Caki2 (cell line): ENCODE results near the gene TDO2. TPM values are rescaled to one million over a fixed set of nuclear protein-coding genes. Genes with fewer than 3 reads are reported as not detected.
A peak's percentile ranks its signal among the peaks of the same experiment; 100 is the strongest.

ENCODE experiments used
- DNase-seq: peaks from one replicate; pipeline ENCODE4 v3.0.0-alpha.2; 2015; ENCODE audit warnings: low read depth
- in situ Hi-C: cut with HindIII; loops from 2 replicates; pipeline ENCODE4 v1.10.0; 2016; ENCODE audit warnings: low sequenced_read_pairs, low pct_unique_long_range_greater_than_20kb, mixed read lengths
- total RNA-seq: library from RNA; depleted of rRNA; stranded (reverse); fragments of >200 nt; shearing (Covaris generic); gene quantifications from 2 replicates; pipeline ENCODE4 v1.2.3, GENCODE V29; 2014; ENCODE audit warnings: low replicate concordance

TDO2 gene
- total RNA-seq, 1 experiment from 2014 or later, result 13.0 TPM

GRCh38 chr4:155943605-155944291 is 40.3 kb downstream of the TDO2 start:
- in situ Hi-C loops, result no loop called here
- no peak for DNase-seq

GRCh38 chr4:155944516-155944915 is 41.0 kb downstream of the TDO2 start:
- in situ Hi-C loops, result no loop called here
- DNase-seq, result peak; percentile 8

- peak; percentile 8 for DNase-seq
- in situ Hi-C loops, result no loop called here
Observed at GRCh38 chr4:155946486-155946885, 43.0 kb downstream of the TDO2 start.

- in situ Hi-C loops, result no loop called here
Observed at GRCh38 chr4:155948541-155948940, 45.0 kb downstream of the TDO2 start.

GRCh38 chr4:155950461-155950860 is 47.0 kb downstream of the TDO2 start:
- in situ Hi-C loops, result no loop called here
- DNase-seq, result no peak

More at GRCh38 chr4:155948541-155948940, 45.0 kb downstream of the TDO2 start:
- DNase-seq, result no peak

- in situ Hi-C loops, result no loop called here
- DNase-seq, result peak; percentile 16
Observed at GRCh38 chr4:155952501-155952901, 49.0 kb downstream of the TDO2 start.

- peak; percentile 79 for DNase-seq
- in situ Hi-C loops, result no loop called here
Observed at GRCh38 chr4:155953151-155954117, 49.9 kb downstream of the TDO2 start, which contains the start of gene CTSO. Gene CTSO, minus strand, starts transcription at chr4:155953866. Its CDS starts 19 bp downstream, at chr4:155953847.

GRCh38 chr4:155954118-155954685 is 50.7 kb downstream of the TDO2 start:
- no peak for DNase-seq
- in situ Hi-C loops, result no loop called here

- no peak for DNase-seq
- in situ Hi-C loops, result no loop called here
Observed at GRCh38 chr4:155954939-155955338, 51.4 kb downstream of the TDO2 start.

GRCh38 chr4:155956461-155956860 is 53.0 kb downstream of the TDO2 start:
- DNase-seq, result no peak
- in situ Hi-C loops, result no loop called here

- no peak for DNase-seq
- in situ Hi-C loops, result no loop called here
Observed at GRCh38 chr4:155959417-155959816, 55.9 kb downstream of the TDO2 start.

GRCh38 chr4:155960522-155960921 is 57.0 kb downstream of the TDO2 start:
- in situ Hi-C loops, result no loop called here
- no peak for DNase-seq

- in situ Hi-C loops, result no loop called here
- DNase-seq, result no peak
Observed at GRCh38 chr4:155961575-155961974, 58.1 kb downstream of the TDO2 start.

- DNase-seq, result no peak
- in situ Hi-C loops, result no loop called here
Observed at GRCh38 chr4:155962767-155963166, 59.3 kb downstream of the TDO2 start.

- in situ Hi-C loops, result no loop called here
- no peak for DNase-seq
Observed at GRCh38 chr4:155964016-155964891, 60.8 kb downstream of the TDO2 start.

GRCh38 chr4:155966171-155966570 is 62.7 kb downstream of the TDO2 start:
- in situ Hi-C loops, result no loop called here

GRCh38 chr4:155966731-155967395 is 63.4 kb downstream of the TDO2 start:
- in situ Hi-C loops, result no loop called here
- DNase-seq, result no peak

More at GRCh38 chr4:155966171-155966570, 62.7 kb downstream of the TDO2 start:
- no peak for DNase-seq
